NCI-H128 (cell line): Measurements from ENCODE around the gene SCGB1D1.

ENCODE experiments used
- DNase-seq: peaks from one replicate; lab custom pipeline; 2025; ENCODE audit not compliant: unreplicated experiment; lab: John Stamatoyannopoulos, UW

The SCGB1D1 gene

DNA sequence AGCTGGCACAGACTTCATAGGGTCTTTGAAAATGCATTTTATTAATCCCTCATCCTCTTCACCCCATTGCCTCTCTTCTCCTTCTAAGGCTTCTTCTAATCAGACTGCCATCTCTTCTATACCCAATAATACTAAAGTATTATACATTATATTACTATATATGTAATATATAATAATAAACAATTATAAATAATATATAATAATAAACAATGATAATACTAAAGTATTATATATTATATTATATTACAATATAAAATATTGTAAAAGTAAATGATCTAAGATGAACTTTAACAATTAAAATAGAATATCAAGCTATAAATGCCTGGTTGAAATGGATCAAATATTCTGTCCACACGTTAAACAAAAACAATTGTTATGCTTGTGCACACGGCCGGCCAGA lies 31.5 kb downstream of the SCGB1D1 start:
- no peak for DNase-seq

DNA sequence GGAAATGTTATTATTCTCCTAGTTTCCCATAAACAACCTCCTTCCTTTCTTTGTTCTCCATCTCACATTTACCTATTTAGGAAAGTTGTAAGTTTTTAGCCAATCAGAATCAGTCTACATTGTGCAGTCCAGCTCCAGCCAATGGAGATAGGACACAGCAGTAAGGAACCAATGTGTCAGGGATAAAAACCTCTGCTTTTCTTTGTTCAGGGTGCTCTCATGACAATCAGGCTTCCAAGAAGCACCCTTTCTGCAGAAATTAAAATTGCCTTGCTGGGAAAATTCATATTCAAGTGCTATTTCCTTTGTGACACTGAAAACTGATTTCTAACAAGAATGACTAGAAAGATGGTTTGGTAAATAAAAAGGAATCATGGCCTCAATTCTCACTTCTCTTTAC lies 33.1 kb downstream of the SCGB1D1 start:
- DNase-seq: no peak

DNA sequence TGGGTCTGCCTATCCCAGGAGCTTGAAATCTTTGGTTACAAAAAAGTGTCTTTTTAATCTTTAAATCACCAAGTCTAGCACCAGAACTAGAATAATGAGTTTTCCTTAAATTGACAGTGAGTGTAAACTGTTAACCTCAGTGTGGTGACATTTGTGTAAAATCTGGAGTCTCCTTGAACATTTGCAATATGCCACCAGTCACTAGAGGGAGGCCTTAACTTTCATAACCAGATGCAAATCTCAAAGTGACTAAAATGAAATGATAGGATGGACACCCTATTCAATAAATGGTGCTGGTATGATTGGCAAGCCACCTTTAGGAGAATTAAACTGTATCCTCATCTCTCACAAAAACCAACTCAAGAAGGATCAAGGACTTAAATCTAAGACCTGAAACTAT lies 43.7 kb downstream of the SCGB1D1 start:
- DNase-seq: no peak

DNA sequence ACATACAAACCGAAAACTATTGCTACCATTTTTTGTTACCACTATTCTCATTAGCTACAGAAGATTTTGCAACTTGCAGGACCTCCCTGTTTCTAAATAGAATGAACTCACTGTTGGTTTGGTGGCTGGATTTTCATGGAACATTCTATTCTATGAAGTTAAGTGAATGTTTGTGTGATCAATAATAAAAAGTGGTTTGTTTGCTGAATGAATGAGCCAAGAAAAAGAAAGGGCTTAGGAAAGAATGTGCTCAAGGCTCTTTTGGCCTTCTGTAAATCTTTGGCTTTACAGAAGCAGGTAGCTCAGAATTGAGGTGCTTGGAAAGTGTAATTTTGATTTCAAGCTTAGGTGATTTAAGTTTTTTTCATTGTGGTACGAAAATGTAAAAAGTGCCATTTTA lies 46.2 kb downstream of the SCGB1D1 start:
- DNase-seq: no peak

DNA sequence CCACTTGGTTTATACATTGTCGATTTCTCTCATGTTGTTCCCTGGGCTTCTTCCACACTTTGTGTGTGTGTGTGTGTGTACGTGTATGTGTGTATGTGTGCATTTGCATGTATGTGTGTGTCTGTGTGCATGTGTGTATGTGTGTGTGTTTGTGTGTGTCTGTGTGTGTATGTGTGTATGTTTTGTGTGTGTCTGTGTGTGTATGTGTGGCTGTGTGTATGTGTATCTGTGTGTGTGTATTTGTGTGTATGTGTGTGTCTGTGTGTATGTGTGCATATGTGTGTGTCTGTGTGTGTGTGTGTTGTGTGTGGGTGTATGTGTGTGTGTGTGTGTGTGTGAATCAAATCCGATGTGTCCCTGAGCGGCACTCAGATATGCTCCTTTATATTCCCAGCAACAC lies 47.5 kb downstream of the SCGB1D1 start:
- DNase-seq: no peak

DNA sequence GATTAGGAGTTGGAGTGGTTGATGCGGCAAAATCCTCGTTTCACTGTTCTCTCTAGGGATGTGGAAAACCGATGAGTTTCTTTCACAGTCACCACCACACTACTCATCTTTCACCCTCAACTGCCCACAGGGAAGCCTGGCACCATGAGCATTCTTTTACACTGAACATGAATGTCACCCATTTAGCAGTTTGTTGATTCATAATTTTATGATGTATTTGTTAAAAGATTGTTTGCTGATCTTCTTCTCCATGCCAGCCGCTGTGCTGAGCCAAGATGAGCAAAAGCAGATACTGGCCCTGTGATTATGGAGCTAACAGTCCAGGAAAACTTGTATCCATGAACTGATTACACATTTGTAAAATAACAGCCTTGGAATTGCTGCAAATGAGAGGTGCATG lies 48.1 kb downstream of the SCGB1D1 start:
- DNase-seq: no peak

DNA sequence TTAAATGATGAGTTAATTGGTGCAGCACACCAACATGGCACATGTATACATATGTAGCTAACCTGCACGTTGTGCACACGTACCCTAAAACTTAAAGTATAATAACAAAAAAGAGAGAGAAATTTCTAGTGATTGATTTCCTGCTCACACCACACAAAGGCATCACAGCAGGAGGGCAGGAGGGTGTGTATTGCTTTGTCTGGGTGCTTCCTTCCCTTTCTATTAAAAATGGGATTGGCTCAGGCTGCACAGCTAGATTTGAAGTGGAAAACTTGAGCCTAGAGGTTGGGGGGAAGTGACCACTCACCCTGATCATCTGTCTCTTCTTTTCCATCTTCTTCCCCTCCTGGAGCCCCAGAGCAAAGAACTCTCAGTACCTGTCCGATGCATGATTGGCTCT lies 51.1 kb downstream of the SCGB1D1 start:
- DNase-seq: no peak

DNA sequence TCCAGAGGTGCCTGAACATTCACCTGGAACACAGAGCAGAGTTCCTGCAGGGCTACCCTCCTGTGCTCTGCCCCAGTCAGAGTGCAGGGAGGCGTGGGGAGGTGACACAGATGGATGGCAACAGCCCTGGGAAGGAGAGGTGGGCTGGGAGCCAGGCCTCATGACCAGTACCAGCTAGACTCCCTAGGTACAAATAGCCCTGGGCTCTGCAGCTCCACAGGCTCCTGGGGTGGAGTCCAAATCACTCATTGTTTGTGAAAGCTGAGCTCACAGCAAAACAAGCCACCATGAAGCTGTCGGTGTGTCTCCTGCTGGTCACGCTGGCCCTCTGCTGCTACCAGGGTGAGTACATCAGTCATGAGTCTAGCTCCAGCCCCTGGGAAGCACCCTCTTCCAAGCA lies 52.0 kb downstream of the SCGB1D1 start, which contains the start of gene SCGB1D2:
SCGB1D2 (plus strand) TSS at position 219 of the 400 bp plus-strand sequence; CDS start at position 288, 69 bp downstream.
- DNase-seq: peak; percentile 46
